ENCODE results near the gene PTPRD. TPM values are rescaled to one million over a fixed set of nuclear protein-coding genes. Genes with fewer than 3 reads are reported as not detected.

PTPRD gene
- total and polyA plus RNA-seq, 9 of the 15 experiments (the other 6 are each of a cell fraction or from before 2014, with no cell fraction given): 0.11 TPM; not detected in 8

GRCh38 chr9:8659108-8659507 lies 1953.7 kb downstream of the PTPRD start (continued):
- no peak for TF ChIP-seq ARID4B (CRISPR knock-in tag; IDR thresholded peaks at IDR 0.05)
- TF ChIP-seq ATF4 (CRISPR knock-in tag; IDR thresholded peaks at IDR 0.05): no peak
- TF ChIP-seq ZNF41 (CRISPR knock-in tag; conservative IDR thresholded peaks at IDR 0.05): no peak
- no peak for TF ChIP-seq POLR3A (IDR thresholded peaks at IDR 0.05; ENCODE audit: borderline replicate concordance, extremely low read depth, insufficient read depth, insufficient read length)
- TF ChIP-seq POLR2H (tag; IDR thresholded peaks at IDR 0.05; ENCODE audit: low read depth): no peak
- no peak for TF ChIP-seq IRF2 (CRISPR knock-in tag; IDR thresholded peaks at IDR 0.05)
- TF ChIP-seq SIX5 (IDR thresholded peaks at IDR 0.05; ENCODE audit: borderline replicate concordance in 1 of 2, insufficient read depth in 1 of 2, low read depth in 1 of 2, low read length in 2 of 2): no peak
- TF ChIP-seq ID3 (CRISPR knock-in tag; IDR thresholded peaks at IDR 0.05): no peak
- no peak for TF ChIP-seq ID3 (tag; IDR thresholded peaks at IDR 0.05)
- TF ChIP-seq ZKSCAN8 (CRISPR knock-in tag; IDR thresholded peaks at IDR 0.05): no peak
- TF ChIP-seq NFYB (IDR thresholded peaks at IDR 0.05; ENCODE audit: extremely low read depth, insufficient read length): no peak
- no peak for TF ChIP-seq ZNF282 (CRISPR knock-in tag; IDR thresholded peaks at IDR 0.05)
